Natural killer cell treated with Interleukin-12 subunit alpha and Interleukin-12 subunit beta and Interleukin-15 and Interleukin-18, amount 100 ng/mL, for 72 hours (primary cell): ENCODE data around the gene EVX2. TPM values are rescaled to one million over a fixed set of nuclear protein-coding genes. Genes with fewer than 3 reads are reported as not detected.

Experiments
- ATAC-seq, 2 donors: fragments of 150-1000 bp; cut with Tn5 transposase in 1 of 2; sonication (Bioruptor Pico), chemical (Tn5 transposase) in 1 of 2; 2 replicates each; pipeline ENCODE4 v1.10.0; 2021
- DNase-seq: peaks from one replicate; pipeline ENCODE4 v3.0.0; 2022; ENCODE audit warnings: low spot score
- H3K27ac Mint-ChIP-seq, 2 donors: 1 replicate in 1 of 2; 2 replicates in 1 of 2; pipeline ENCODE4 v1.8.0; 2022; ENCODE audit warnings: mixed read lengths in 2 of 2, mild to moderate bottlenecking in 1 of 2, moderate library complexity in 1 of 2
- H3K27me3 Mint-ChIP-seq, 2 donors: 1 replicate in 1 of 2; 2 replicates in 1 of 2; pipeline ENCODE4 v1.8.0; 2022; ENCODE audit warnings: mixed read lengths in 2 of 2
- H3K36me3 Mint-ChIP-seq: one replicate; pipeline ENCODE4 v1.8.0; 2022; ENCODE audit warnings: mixed read lengths
- H3K4me1 Mint-ChIP-seq, 2 donors: 1 replicate in 1 of 2; 2 replicates in 1 of 2; pipeline ENCODE4 v1.8.0; 2022; ENCODE audit warnings: low read depth in 2 of 2, mixed read lengths in 2 of 2, mild to moderate bottlenecking in 1 of 2
- H3K4me3 Mint-ChIP-seq: one replicate; pipeline ENCODE4 v1.8.0; 2022; ENCODE audit warnings: mixed read lengths
- H3K9me3 Mint-ChIP-seq: 2 replicates; pipeline ENCODE4 v1.8.0; 2022; ENCODE audit warnings: mixed read lengths
- total RNA-seq, 2 donors: library from RNA; stranded (reverse); gene quantifications; one replicate each; pipeline ENCODE4 v1.2.3, GENCODE V29; 2022

EVX2 gene
- total RNA-seq, 2 donors from 2014 or later, result not detected

DNA sequence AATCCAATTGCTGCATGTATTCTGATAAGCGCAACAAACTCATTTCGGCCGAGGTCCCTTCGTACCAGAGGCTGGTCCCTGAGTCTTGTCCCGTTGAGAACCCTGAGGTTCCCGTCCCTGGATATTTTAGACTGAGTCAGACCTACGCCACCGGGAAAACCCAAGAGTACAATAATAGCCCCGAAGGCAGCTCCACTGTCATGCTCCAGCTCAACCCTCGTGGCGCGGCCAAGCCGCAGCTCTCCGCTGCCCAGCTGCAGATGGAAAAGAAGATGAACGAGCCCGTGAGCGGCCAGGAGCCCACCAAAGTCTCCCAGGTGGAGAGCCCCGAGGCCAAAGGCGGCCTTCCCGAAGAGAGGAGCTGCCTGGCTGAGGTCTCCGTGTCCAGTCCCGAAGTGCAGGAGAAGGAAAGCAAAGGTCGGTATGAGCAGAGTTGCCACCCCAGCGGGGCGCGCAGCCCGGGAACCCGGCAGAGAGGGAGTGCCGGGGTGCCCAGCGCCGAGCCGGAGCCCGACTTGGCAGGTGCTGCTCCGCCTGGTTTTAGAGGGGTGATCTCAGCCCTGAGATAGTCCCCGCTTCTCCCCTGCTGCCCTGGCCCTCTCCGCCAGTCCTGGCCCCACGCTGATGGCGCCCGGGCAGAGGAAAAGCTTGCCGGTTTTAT is 33.5 kb upstream of the EVX2 start:
- DNase-seq (no peak), ATAC-seq (no peak)
- H3K36me3 Mint-ChIP-seq, result peaks cover 13% of the 10 kb centered on the region
- H3K4me3 Mint-ChIP-seq, result no peak overlapping the region
- peaks cover 8 to 9% of the 10 kb centered on the region in 2 donors for H3K4me1 Mint-ChIP-seq
- peaks cover 52 to 79% of the 10 kb centered on the region in 2 donors for H3K27me3 Mint-ChIP-seq
- peaks cover 3% of the 10 kb centered on the region for H3K9me3 Mint-ChIP-seq
- no peak overlapping the region for H3K27ac Mint-ChIP-seq

DNA sequence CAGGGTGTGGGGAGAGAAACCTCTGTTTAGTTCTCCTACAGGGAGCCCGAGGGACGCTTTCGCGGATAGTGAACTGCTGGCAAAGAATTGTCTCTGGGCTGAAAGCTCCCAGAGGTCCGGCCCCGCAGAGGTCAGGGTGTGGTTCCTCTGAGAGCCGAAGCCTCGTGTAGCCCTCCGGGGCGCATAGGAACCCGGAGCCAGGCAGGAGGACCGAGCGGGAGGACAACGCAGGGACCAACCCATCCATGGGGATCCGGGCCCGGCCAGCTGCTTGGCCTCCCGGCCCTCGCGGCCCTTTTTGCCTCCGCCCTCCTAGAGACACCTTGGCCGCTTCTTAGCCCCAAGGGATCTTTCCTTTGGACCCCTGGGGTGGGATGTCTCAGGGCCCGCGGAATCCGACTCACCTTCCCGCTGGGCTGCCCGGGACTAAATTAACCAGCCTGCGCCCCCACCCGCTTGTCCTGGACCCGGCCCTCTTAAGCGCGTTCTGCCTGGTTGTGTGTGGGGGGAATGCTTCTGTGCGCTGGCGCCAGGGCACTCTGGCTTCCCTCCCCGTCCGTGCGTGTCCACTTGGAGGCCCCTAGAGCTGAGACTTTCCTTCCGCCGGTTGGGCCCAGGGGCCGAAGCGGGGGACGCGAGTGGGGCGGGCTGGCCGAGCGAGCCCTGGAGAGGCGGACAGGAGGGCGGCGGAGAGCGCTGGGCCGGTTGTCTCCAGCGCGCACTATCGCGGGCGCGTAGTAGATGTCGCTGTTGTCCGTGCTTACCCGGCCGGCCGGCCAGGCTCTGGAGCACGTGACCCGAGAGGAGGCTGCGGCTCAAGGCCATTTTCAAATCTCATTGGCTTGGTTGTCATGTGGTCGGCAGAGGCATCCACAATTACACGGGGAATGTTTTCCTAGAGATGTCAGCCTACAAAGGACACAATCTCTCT is 32.4 kb upstream of the EVX2 start, which contains the start of gene HOXD10:
Gene HOXD10, plus strand, starts transcription at position 896 of the 931 bp plus-strand sequence. CDS start 56 bp downstream, outside the sequence.
- Mint-ChIP-seq H3K27ac (no peak within 1 kb of the TSS), H3K4me1 (peaks cover 8 to 9% of the 10 kb centered on the region in 2 donors), H3K4me3 (no peak within 1 kb of the TSS), H3K36me3 (peaks cover 13% of the 10 kb centered on the region), H3K27me3 (peaks cover 57 to 83% of the 10 kb centered on the region in 2 donors), H3K9me3 (peaks cover 3% of the 10 kb centered on the region)
- DNase-seq (no peak), ATAC-seq (no peak)

DNA sequence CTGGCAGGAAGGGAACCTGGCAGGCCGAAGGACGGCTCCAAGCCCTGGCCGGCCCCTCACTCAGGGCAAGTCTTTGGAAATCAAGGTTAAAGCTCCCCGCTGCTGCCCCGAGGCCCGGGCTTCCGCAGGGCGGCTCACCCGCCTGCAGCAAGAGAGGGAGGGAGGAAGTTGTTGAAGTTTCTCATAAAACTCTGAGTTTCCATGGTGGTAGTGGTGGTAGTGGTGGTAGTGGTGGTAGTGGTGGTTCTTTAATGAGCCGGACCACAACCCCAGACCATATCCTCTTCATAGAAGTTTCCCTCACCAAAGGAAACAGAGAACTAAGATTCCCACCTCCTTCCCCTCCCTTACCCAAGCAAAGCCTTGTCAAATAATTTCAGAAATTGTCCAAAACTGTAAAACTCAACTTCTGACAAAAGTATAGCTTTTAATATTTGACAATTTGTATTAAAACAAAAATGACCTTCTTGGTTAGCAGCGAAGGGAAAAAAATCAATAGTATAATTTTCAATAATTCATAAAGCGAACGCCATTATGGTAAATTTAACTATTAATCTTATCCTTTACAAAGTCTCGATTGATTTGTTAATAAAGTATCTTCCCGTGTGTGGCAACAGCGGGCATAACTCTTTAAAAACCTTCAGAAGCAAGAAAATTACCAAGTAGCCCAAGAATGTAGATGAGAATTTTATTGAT is 31.3 kb upstream of the EVX2 start:
- peaks cover 13% of the 10 kb centered on the region for H3K36me3 Mint-ChIP-seq

GRCh38 chr2:176114120-176114929 is 30.6 kb upstream of the EVX2 start:
- DNase-seq (no peak), ATAC-seq (no peak)
- peaks cover 57 to 79% of the 10 kb centered on the region in 2 donors for H3K27me3 Mint-ChIP-seq
- no peak overlapping the region for H3K4me3 Mint-ChIP-seq
- peaks cover 3% of the 10 kb centered on the region for H3K9me3 Mint-ChIP-seq
- no peak overlapping the region for H3K27ac Mint-ChIP-seq
- peaks cover 13% of the 10 kb centered on the region for H3K36me3 Mint-ChIP-seq
- H3K4me1 Mint-ChIP-seq, result peaks cover 9 to 10% of the 10 kb centered on the region in 2 donors

More for the DNA sequence above, 31.3 kb upstream of the EVX2 start:
- H3K27me3 Mint-ChIP-seq, result peaks cover 57 to 79% of the 10 kb centered on the region in 2 donors
- H3K4me3 Mint-ChIP-seq, result no peak overlapping the region
- no peak for ATAC-seq
- no peak overlapping the region for H3K27ac Mint-ChIP-seq
- H3K9me3 Mint-ChIP-seq, result peaks cover 3% of the 10 kb centered on the region
- H3K4me1 Mint-ChIP-seq, result peaks cover 8 to 9% of the 10 kb centered on the region in 2 donors
- no peak for DNase-seq

DNA sequence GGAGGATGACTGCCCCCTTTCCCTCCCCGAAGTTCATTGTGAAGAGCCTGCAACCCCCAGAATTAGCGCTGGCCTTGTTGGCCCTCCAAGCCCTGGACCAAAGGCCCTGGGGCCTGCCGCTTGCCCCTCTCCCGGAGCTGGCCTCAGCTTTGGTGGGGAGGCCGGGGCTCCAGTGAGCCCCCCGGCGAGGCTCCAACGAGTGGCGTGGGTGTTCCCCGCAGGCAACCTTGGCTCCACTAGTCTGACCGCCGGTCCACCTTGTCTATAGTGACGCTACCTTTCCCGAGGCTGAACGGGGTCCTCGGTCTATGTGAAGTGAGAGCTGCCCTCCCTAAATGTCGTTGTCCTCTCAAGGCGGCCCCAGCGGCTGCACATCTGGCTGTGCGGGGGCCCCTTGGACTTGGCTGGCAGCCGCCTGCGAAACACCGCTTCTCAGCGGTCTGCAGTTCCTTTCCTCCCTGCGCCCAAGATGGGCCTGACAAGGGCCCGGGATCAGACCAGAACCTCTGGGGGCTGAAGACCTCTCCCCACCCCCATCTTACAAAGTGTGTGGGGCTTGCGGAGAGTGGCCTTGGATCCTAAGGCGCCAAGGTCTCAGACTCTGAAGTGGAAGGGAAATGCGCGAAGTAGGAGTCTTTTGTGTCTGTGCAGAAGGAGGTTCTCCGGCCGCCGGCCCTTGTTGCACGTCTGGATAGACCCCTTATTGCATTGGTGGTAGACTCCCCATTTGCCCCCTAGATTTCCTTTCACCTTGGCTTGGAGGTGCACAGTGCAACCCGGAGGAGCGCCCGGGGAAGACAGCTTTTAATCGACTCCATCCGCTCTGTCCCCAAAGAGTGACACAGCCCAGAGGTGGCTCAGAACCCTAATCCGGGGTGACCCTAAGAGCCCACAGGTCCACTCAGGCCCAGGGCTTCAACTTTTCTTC is 28.9 kb upstream of the EVX2 start:
- Mint-ChIP-seq H3K9me3 (no peaks in the 10 kb centered on the region), H3K4me1 (peaks cover 0 to 6% of the 10 kb centered on the region in 2 donors), H3K27ac (no peak overlapping the region), H3K4me3 (no peak overlapping the region), H3K36me3 (peaks cover 6% of the 10 kb centered on the region), H3K27me3 (peaks cover 49 to 71% of the 10 kb centered on the region in 2 donors)
- no peak for DNase-seq
- ATAC-seq, result no peak

DNA sequence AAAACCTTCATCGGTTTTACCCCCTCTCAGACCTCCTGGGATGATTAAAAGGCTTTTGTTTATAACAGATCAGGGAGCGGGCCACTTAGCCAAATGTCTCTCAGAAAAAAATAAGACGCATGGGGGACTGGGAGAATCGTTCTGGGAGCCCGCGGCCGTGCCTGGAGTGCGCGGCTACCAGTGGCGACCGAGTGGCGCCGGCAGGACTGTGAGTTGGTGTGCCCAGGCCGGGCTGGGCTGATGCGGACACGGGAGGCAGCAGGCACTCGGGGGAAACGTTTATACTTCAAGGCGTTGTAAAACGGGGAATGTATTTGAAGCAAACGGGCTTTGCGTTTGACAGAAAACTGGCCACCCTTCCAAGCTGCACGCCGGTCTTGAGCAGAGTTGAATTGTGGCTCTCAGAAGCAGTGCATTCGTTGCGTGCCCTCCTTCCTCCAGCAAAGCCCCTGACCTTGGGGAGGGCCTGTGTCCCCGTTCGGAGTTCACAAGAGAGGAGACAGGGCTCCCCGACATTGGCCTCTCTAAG is 28.1 kb upstream of the EVX2 start:
- Mint-ChIP-seq H3K27ac (no peak overlapping the region), H3K9me3 (no peaks in the 10 kb centered on the region), H3K27me3 (peaks cover 48 to 64% of the 10 kb centered on the region in 2 donors), H3K36me3 (peaks cover 3% of the 10 kb centered on the region), H3K4me1 (peaks cover 0 to 6% of the 10 kb centered on the region in 2 donors), H3K4me3 (no peak overlapping the region)
- ATAC-seq, result no peak
- DNase-seq, result no peak

- Mint-ChIP-seq H3K4me1 (peaks cover 2 to 8% of the 10 kb centered on the region in 2 donors), H3K9me3 (no peaks in the 10 kb centered on the region), H3K4me3 (no peak overlapping the region), H3K27ac (no peak overlapping the region), H3K27me3 (peaks cover 43 to 62% of the 10 kb centered on the region in 2 donors), H3K36me3 (peaks cover 2% of the 10 kb centered on the region)
- DNase-seq (no peak), ATAC-seq (no peak)
Observed at GRCh38 chr2:176111309-176111663, 27.5 kb upstream of the EVX2 start.

DNA sequence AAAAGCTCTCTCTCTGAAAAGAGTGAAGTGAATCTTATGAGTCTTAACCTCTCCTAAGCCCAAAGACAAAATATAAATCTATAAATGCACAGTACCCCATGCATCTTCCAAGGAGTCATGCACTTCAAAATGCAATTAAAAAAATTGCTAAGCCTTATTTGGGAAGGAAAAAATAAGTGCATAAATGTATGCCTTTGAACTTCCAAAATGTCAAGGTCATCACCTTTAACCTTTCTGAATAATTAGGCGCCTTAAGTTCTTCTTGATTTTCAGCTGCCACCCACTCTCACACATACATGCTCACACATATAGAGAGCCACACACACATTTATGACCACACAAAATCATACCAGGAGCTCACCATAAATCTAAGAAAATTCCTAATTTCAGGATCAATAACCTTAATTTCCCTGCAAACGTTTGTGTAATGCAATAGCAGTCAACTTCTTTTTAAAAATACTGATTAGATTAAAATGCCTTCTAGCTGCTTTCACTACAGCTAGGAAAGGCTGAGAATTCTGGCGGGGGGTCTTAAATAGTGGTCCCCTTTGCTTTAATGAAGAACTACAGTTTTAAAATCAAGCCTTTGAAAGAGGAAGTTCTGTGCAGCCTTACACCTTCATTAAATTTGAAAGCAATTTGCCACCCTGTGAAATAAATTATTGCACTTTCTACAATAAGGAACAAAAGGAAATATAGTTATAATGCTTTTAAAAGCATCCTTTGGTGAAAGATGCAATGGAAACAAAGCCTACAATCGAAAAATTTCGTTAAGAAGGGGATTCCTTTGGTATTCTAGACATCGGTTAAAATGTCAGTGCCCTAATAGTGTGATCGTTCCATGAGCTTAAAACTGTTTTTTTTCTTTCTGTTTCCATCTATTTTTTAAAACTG is 26.9 kb upstream of the EVX2 start:
- DNase-seq, result no peak
- peaks cover 7% of the 10 kb centered on the region for H3K36me3 Mint-ChIP-seq
- peaks cover 48 to 66% of the 10 kb centered on the region in 2 donors for H3K27me3 Mint-ChIP-seq
- no peak overlapping the region for H3K4me3 Mint-ChIP-seq
- H3K4me1 Mint-ChIP-seq, result peaks cover 8 to 13% of the 10 kb centered on the region in 2 donors
- ATAC-seq, result no peak
- no peak overlapping the region for H3K27ac Mint-ChIP-seq
- no peaks in the 10 kb centered on the region for H3K9me3 Mint-ChIP-seq

GRCh38 chr2:176109946-176110345 is 26.2 kb upstream of the EVX2 start:
- no peaks in the 10 kb centered on the region for H3K9me3 Mint-ChIP-seq
- no peak overlapping the region for H3K27ac Mint-ChIP-seq
- no peak for ATAC-seq
- peaks cover 55 to 69% of the 10 kb centered on the region in 2 donors for H3K27me3 Mint-ChIP-seq
- peaks cover 8 to 16% of the 10 kb centered on the region in 2 donors for H3K4me1 Mint-ChIP-seq
- DNase-seq, result no peak
- peaks cover 7% of the 10 kb centered on the region for H3K36me3 Mint-ChIP-seq
- no peak overlapping the region for H3K4me3 Mint-ChIP-seq

DNA sequence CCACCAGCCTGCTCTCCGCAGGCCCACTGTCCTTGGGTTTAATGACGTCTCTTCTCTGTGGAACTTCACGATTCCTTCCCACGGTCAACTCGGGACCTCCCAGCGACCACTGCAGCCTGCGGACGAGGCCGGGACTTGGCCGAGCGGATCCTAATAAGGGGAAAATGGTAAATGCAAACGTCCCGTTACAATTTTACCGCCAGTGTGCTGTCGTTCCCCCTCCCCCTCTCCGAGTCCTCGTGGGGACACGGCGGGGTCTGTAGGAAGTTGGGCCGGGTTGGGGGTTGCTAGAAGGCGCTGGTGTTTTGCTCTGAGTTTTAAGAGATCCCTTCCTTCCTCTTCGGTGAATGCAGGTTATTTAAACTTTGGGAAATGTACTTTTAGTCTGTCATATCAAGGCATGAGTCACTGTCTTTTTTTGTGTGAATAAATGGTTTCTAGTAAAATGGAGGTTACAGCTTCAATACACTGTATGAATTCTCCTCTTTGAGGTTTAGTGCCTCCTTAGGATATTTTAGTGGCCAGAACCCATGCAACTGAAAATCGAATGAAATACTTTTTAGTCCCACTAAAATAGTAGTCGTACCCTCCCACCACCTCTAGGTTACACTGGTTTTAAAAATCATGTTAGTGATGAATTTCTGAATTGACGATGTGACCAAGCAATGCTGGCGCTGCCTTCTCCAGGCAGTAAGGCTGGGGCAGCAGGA is 25.6 kb upstream of the EVX2 start:
- no peak for ATAC-seq
- no peak overlapping the region for H3K27ac Mint-ChIP-seq
- H3K4me1 Mint-ChIP-seq, result peaks cover 8 to 18% of the 10 kb centered on the region in 2 donors
- no peaks in the 10 kb centered on the region for H3K9me3 Mint-ChIP-seq
- no peak for DNase-seq
- H3K36me3 Mint-ChIP-seq, result peaks cover 7% of the 10 kb centered on the region
- peaks cover 60 to 71% of the 10 kb centered on the region in 2 donors for H3K27me3 Mint-ChIP-seq
- no peak overlapping the region for H3K4me3 Mint-ChIP-seq

DNA sequence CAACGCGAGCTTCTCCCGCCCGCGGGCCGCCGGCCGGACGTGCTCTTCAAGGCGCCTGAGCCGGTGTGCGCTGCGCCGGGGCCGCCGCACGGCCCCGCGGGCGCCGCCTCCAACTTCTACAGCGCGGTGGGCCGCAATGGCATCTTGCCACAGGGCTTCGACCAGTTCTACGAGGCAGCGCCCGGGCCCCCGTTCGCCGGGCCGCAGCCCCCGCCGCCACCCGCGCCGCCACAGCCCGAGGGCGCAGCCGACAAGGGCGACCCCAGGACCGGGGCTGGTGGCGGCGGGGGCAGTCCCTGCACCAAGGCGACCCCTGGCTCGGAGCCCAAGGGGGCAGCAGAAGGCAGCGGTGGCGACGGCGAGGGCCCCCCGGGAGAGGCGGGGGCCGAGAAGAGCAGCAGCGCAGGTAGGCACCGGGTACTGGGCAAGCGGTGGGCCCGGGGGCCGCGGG is 24.0 kb upstream of the EVX2 start:
- Mint-ChIP-seq H3K4me1 (peaks cover 8 to 18% of the 10 kb centered on the region in 2 donors), H3K9me3 (no peaks in the 10 kb centered on the region), H3K27ac (no peak overlapping the region), H3K36me3 (peaks cover 7% of the 10 kb centered on the region), H3K27me3 (peaks cover 62 to 71% of the 10 kb centered on the region in 2 donors), H3K4me3 (no peak overlapping the region)
- ATAC-seq (no peak), DNase-seq (peak; percentile 56)
